HG02588 (cell line): ENCODE data around the gene SLC25A40.
"Not testable (repeated sequence)": the region's sequence is repeated elsewhere in the genome, so short reads cannot be mapped to it uniquely, and the experiment has no call there.

Source experiments
- ATAC-seq: cut with Tn5 transposase; IDR thresholded peaks from one replicate; pipeline ENCODE4 v1.9.1; 2021; ENCODE audit warnings: mild to moderate bottlenecking, moderate library complexity; ENCODE audit not compliant: unreplicated experiment

SLC25A40 gene, protein sequence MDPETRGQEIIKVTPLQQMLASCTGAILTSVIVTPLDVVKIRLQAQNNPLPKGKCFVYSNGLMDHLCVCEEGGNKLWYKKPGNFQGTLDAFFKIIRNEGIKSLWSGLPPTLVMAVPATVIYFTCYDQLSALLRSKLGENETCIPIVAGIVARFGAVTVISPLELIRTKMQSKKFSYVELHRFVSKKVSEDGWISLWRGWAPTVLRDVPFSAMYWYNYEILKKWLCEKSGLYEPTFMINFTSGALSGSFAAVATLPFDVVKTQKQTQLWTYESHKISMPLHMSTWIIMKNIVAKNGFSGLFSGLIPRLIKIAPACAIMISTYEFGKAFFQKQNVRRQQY

DNA sequence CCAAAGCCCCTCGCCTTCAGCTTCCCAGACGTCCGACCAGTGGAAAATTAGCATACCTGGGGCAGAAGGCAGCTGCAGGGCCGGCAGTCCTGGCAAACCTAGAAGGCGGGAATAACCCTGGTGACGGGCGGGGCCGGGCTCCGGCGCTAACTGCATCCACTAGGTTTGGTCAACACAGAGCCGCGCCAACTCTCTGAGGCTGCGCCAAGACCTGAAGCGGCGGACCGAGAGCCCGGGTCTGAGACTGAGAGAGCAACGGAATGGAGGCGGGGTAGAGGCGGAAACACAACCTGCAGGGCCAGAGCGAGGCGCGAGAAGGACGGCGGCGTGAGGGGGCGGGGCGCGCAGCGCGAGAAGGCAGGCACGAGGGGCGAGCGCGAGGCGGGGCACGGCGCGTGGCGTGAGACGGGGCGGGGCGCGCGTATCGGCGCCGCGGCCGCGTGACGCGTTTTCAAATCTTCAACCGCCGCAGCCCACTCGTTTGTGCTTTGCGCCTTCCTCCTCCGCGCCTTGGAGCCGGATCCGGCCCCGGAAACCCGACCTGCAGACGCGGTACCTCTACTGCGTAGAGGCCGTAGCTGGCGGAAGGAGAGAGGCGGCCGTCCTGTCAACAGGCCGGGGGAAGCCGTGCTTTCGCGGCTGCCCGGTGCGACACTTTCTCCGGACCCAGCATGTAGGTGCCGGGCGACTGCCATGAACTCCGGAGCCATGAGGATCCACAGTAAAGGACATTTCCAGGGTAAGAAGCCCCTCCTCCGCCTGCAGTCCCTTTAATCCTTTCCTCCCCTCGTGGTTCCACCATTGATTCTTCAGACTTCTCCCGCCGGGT is at the start of gene SLC25A40, which contains the start of gene DBF4:
Gene SLC25A40, minus strand, starts transcription at position 321 of the 829 bp plus-strand sequence. CDS start 17,633 bp downstream, outside the sequence.
Gene DBF4, plus strand, starts transcription at position 454 of the 829 bp plus-strand sequence. Its CDS starts 240 bp downstream, at position 694.
- peak; percentile 90 for ATAC-seq

DNA sequence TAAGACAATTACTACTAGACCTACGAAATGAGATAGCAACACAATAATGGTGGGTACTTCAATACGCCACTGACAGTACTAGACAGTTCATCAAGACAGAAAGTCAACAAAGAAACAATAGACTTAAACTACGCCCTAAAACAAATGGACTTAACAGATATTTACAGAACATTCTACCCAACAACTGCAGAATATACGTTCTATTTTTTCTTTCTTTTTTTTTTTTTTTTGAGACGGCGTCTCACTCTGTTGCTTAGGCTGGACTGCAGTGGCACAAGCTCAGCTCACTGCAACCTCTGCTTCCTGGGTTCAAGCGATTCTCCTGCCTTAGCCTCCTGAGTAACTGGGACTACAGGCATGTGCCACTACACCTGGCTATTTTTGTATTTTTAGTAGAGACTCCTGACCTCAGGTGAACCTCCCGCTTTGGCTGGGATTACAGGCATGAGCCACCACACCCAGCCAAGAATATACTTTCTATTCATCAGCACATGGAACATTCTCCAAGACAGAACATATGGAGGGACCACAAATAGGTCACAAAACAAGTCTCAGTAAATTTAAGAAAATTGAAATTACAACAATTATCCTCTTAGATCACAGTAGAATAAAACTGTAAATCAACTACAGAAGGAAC is 46.7 kb upstream of the SLC25A40 start:
- not testable (repeated sequence) for ATAC-seq

DNA sequence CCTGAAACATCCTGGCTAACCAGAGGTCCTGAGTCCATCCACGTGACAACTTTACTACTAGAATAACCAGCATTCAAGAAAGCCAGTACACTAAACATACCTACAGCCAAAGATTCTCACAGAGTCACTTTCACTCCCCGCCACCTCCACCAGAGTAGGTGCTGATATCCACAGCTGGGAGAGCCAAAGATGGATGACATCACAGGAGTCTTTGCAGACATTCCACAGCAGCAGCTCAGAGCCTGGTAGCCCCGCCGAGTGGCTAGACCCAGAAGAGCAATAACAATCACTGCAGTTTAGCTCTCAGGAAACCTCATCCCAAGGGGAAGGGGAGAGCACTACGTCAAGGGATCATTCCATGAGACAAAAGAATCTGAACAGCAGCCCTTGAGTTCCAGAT is 44.4 kb upstream of the SLC25A40 start:
- ATAC-seq: no peak

DNA sequence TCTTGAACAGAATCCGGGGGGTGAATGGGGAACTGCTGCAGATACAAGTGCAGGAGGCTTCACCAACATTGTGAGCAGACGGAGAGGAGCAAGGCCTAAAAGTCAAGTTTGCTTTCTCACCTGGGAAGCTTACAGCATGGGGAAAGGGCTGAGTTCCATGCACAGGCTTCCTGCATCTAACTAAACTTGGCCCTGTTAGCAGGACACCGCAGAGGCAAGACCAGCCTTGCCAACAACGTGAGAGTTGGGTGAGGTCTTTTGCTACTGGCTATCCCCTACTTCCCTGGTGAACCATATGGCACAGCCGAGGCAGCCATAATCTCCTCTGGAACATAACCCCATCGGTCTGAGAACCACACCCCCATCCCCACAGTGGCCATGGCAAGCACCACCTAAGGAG is 43.7 kb upstream of the SLC25A40 start:
- ATAC-seq: no peak

DNA sequence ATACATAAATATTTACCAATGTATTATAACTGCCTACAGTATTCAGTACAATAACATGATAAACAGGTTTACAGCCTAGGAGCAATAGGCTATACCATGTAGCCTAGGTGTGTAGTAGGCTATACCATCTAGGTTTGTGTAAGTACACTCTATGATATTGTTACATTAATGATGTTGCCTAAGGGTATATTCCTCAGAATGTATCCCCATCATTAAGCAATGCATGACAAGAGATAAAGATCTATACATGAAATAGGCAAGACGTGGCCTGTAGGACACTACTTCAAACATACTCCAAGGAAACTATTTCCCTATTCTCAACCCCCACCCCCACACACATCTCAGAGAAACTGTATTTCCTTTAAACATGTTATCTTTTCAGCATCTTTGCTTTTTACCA is 42.6 kb upstream of the SLC25A40 start:
- ATAC-seq: no peak

DNA sequence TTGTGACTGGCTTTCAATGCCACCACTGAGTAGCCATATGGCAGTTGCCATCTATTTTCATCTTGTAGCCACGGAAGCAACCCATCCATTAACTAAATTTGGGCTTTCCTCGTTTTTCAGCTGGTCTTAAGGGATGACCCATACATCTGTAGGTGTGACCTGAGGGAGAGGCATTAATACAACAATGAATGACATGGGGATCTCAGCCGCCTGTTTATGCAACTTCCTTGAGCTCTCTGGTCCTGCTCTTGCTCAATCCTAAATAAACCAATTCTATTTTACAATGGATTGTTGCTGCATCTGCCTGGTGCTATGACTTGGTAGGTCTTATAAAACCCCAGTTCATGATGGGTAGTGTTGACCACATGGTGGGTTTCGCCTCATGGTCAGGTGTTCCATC is 36.0 kb upstream of the SLC25A40 start:
- no peak for ATAC-seq

DNA sequence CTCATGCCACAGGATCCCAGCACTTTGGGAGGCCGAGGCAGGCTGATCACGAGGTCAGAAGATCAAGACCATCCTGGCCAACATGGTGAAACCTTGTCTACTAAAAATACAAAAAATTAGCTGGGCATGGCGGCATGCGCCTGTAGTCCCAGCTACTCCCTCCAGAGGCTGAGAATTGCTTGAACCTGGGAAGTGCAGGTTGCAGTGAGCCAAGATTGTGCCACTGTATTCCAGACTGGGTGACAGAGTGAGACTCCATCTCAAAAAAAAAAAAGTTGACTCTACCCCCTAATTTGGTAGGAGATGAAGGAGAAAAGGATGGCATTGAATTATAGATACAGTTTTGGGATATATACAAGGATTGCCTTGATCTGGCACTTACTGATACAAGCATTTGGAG is 32.7 kb upstream of the SLC25A40 start:
- not testable (repeated sequence) for ATAC-seq

DNA sequence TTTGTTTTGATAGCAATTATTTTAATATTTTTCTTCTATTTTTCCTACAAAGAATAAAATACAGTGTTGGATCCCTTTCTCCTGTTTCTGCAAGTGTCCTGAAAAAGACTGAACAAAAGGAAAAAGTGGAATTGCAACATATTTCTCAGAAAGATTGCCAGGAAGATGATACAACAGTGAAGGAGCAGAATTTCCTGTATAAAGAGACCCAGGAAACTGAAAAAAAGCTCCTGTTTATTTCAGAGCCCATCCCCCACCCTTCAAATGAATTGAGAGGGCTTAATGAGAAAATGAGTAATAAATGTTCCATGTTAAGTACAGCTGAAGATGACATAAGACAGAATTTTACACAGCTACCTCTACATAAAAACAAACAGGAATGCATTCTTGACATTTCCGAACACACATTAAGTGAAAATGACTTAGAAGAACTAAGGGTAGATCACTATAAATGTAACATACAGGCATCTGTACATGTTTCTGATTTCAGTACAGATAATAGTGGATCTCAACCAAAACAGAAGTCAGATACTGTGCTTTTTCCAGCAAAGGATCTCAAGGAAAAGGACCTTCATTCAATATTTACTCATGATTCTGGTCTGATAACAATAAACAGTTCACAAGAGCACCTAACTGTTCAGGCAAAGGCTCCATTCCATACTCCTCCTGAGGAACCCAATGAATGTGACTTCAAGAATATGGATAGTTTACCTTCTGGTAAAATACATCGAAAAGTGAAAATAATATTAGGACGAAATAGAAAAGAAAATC is 31.2 kb upstream of the SLC25A40 start:
- ATAC-seq: not testable (repeated sequence)

DNA sequence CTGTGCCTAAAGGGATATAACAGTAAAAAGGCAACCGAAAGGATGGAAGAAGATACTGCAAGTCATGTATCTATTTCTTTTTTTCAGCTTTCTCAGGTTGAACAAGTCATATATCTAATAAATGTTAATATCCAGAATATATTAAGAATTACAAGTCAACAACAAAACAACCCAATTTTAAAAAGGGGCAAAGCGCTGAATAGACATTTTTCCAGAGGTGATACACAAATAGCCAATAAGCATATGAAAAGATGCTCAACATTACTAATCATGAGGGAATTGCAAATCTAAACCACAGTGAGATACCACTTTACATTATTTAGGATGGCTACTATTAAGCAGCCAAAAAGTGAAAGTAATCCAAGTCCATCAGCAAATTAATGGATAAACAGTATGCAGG is 23.1 kb upstream of the SLC25A40 start:
- no peak for ATAC-seq

DNA sequence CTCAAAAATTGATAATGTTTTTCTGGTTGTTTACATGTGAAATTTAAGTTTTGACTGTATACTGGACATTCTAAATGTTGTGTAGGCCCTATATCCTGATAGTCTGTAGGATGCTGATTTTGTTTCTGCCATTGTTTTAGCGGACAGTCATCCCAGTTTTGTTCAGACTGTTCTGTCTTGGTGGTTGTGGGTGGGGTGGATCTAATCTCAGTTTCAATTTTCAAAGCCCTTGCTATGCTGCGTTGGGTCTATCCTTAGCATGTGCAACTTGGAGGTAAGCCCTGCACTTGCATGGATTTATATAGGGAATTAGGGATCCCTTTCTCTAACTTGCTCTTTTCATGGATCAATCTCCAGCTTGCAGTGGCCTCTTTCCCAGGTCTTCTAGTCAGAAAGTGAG is 19.2 kb upstream of the SLC25A40 start:
- no peak for ATAC-seq

DNA sequence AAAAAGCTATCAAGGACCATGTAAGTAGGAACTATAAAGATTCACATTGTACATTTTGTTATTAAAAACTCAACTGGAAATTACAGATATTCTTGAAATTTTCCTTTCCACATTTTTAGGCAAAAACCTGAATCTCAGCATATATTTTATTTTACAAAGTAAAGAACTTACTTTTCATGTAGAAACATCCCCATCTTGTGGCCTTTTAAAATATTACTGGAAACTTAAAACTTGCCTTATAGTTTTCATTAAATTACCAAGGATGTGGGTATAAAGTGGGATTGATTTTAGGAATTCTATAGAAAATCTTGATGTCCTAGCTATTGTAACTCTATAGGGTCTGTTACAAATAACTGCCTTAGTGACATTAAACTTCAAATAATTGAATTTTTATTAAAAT is 10.7 kb upstream of the SLC25A40 start:
- ATAC-seq: no peak

DNA sequence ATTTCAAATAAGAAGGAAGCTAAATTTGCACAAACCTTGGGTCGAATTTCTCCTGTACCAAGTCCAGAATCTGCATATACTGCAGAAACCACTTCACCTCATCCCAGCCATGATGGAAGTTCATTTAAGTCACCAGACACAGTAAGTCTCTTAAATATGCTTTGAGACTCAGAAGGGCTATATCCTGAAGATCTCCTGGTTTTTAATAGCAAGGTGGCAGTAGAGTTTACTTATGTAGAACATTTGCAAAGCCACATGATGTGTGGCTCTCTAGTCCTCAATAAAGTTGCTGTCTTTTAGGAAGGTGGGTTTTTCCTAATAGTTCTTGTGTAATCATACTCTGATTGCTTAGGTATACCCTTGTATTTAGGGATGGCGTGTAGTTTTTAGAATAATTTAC is 8.9 kb upstream of the SLC25A40 start:
- no peak for ATAC-seq

DNA sequence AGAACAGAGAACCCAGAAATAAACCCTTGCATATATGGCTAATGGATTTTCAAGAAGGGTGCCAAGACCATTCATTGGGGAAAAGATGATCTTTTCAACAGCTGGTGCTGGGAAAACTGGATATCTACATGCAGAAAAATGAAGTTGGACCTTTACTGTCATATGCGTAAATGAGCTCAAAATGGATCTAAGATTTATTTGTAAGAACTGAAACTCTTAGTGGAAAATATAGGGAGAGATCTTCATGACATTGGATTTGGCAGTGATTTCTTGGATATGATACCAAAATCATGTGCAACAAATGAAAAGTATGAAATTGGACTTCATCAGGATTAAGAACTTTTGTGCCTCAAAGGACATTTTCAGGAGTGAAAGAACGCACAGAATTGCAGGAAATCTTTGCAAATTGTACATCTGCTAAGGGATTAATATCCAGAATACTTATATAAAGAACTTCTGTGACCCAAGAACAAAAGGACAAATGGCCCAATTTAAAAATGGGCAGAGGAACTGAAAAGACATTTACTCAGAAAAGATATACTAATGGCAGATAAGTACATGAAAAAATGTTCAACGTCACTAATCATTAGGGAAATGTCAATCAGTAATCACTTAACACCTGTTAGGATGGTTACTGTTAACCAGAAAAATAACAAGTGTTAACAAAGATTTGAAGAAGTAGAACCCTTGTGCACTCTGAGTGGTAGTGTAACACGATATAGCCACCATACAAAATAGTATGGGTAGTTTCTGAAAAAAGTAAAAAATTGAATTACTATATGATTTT is 6.2 kb upstream of the SLC25A40 start:
- ATAC-seq: no peak

DNA sequence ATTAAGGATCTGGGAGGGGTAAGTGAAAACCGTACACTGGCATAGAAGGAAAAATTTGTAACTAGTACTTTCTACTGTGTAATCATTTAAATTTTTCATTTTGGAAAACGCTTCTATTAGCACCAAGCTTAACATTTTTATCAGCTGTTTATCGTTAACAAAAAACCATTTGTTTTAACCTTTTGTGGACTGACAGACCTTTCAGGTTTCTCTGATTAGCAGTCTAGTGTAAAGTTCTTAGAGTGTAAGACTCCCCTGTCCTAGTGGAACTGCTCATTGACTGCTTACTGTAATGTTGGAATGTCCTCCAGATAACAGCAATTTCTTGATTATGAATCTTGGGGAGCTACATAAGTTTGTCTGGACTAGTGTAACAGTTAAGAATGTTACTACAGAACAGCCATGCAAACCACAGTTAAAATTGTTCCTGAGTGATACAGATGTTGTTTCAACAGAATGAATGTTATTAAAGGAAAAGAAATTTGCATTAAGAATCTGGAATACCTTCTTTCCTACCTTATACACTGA is 2.1 kb upstream of the SLC25A40 start:
- no peak for ATAC-seq

DNA sequence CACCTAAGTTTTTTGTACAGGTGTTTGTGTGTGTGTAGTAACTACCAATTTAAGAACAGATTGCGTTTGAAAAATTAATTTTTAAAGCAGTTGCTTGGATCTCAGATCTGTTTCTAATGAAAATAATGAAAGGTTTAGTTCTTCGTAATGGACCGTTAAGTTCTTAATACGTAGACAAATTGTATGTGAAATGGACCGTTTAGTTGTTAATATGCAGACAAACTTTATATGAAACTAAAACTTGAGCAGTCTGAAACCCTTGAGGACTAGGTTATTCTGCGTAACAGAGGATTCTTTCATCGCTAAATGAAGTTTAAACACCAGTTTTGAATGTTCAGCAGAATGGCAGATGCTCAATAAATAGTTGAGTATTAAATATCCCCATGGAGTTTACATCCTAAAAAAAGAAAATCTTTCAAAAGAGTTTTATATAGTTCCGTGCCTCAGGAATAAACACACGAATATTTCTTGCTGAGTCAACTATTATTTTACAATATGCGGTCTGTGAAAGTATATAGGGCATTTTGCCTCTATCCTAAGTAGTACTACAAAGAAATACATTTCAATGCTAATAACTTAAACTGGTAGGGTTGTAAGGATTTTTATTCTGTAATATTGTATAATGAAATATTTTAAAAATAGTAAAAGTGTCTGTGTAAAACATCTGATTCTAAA is 1.3 kb upstream of the SLC25A40 start:
- no peak for ATAC-seq

DNA sequence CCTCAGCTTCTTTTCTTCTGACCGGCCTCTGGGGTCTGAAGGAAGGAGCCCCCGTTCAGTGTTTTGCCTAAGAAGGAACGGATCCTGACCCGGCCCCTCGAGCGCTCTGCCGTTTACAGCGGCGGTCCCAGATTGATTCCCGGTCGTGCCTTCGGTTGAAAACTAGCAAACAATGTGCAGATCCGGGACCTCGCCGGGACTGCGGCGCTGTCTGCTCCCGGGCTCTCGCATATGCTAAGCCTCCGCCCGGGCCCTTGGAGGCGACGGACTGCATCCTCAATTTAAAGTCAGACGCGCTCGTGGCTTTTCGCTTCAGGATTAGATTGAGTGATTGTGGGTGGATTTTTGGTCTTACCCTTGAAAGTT is 692 bp upstream of the SLC25A40 start:
- no peak for ATAC-seq

DNA sequence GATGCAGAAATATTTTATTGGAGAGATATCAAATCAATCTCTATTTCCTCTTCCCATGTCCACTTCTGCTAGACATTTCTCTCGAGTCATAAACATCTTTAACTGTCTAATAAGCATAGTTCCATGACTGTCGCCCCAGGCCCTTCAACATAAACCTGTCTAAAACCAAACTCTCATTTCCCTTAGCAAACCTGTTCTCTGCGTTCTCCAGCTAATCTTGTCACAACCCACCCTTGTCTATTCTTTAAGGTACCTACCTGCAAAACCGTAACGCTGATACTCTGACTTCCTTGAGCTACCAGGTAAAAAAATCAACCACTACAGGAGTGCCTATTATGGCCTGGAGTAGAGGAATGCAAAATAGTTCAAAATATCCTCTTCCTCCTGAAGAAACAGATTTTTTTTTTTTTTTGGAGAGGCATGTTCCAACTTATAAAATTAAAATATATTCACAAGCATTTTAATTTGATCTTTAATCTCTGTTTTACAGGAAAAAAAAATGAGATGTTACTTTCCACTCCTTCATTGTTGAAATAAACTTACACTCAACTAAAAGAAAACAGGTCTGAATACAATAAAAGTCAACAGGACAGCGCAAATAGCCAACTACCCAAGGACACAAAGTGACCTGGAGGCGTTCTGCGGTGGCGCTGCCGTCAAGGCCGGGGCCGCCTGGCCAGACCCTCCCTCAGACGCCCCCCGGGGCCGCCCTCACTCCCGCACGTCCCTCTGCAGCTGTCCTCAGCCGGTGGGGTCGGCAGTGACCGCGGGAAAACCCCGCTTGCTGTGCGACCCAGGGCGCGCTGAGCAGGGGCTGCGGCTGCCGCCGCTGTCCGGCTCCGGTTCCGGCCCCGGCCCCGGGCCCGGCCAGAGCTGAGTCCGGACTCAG is 765 bp downstream of the SLC25A40 start:
- peak; percentile 17 for ATAC-seq

DNA sequence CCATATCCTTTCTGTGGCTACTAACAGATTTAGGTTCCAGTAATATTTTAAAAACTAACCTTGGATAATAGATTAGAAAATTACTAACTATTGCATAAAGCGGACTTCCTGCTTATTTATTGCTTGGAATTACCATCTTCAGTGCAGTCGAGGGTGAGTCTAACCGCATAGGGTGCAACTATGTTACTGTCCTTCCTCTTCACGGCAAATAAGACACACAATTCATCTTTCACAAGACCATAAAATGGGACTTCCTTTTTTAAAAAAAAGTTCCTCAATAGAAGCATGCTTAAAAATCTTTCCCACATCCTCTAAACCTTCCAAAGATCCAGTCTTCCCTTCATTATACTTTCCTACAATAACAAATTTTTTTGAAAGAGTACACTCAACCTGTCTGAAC is 2.1 kb downstream of the SLC25A40 start:
- ATAC-seq: no peak
